Parathyroid adenoma (tissue), 2 donors: ENCODE measurements around the gene MAML1.

Source experiments
- H2AFZ ChIP-seq: fragments of 300-600 bp; sonication (generic); one replicate; pipeline ENCODE4 v1.7.0; 2017; ENCODE audit warnings: antibody characterized with exemption, mild to moderate bottlenecking
- H3K27ac ChIP-seq: fragments of 300-600 bp; sonication (generic); one replicate; pipeline ENCODE4 v1.7.0; 2017
- H3K27me3 ChIP-seq: fragments of 300-600 bp; sonication (generic); one replicate; pipeline ENCODE4 v1.7.0; 2017; ENCODE audit warnings: low read length; ENCODE audit not compliant: control insufficient read depth, insufficient read depth
- H3K36me3 ChIP-seq: fragments of 300-600 bp; sonication (generic); one replicate; pipeline ENCODE4 v1.7.0; 2017; ENCODE audit warnings: low read length; ENCODE audit not compliant: control insufficient read depth, insufficient read depth
- H3K4me1 ChIP-seq: fragments of 300-600 bp; sonication (generic); one replicate; pipeline ENCODE4 v1.7.0; 2017; ENCODE audit warnings: control low read depth
- H3K4me2 ChIP-seq: fragments of 300-600 bp; sonication (generic); one replicate; pipeline ENCODE4 v1.7.0; 2017; ENCODE audit warnings: low read length
- H3K4me3 ChIP-seq: fragments of 300-600 bp; sonication (generic); one replicate; pipeline ENCODE4 v1.7.0; 2017; ENCODE audit warnings: low read depth, low read length
- H3K79me2 ChIP-seq: fragments of 300-600 bp; sonication (generic); one replicate; pipeline ENCODE4 v1.7.0; 2017; ENCODE audit warnings: control low read depth
- H3K9ac ChIP-seq: fragments of 300-600 bp; sonication (generic); one replicate; pipeline ENCODE4 v1.7.0; 2017; ENCODE audit warnings: mild to moderate bottlenecking
- H3K9me3 ChIP-seq: fragments of 300-600 bp; sonication (generic); one replicate; pipeline ENCODE4 v1.7.0; 2017; ENCODE audit warnings: low read length; ENCODE audit not compliant: control insufficient read depth
- CTCF ChIP-seq: fragments of 300-600 bp; sonication (generic); IDR thresholded peaks from one replicate; pipeline ENCODE4 v1.7.0; 2017; ENCODE audit warnings: antibody characterized with exemption, mild to moderate bottlenecking
- donor health status: primary hyperparathyroidism.

MAML1 gene

GRCh38 chr5:179820483-179821297 lies 88.1 kb downstream of the MAML1 start, which contains the start of gene SQSTM1:
TSS of gene SQSTM1 (plus strand) at chr5:179820905. CDS start at chr5:179820937, 32 bp downstream.
- H3K4me2 ChIP-seq, result peak within 1 kb of the TSS; percentile 79
- peak within 1 kb of the TSS; percentile 96 for H3K27ac ChIP-seq
- H3K36me3 ChIP-seq, result no peaks in the 10 kb centered on the region
- peaks cover 23% of the 10 kb centered on the region for H3K79me2 ChIP-seq
- peak within 1 kb of the TSS; percentile 90 for H2AFZ ChIP-seq
- peaks cover 31% of the 10 kb centered on the region for H3K4me1 ChIP-seq
- no peaks in the 10 kb centered on the region for H3K9me3 ChIP-seq
- H3K9ac ChIP-seq, result peak within 1 kb of the TSS; percentile 93
- no peak for TF ChIP-seq CTCF
- H3K27me3 ChIP-seq, result no peaks in the 10 kb centered on the region
- peak within 1 kb of the TSS; percentile 74 for H3K4me3 ChIP-seq

GRCh38 chr5:179821298-179822058 lies 88.9 kb downstream of the MAML1 start:
- Histone ChIP-seq H3K4me3 (peak overlapping the region; percentile 74), H3K4me2 (peak overlapping the region; percentile 79), H3K27me3 (no peaks in the 10 kb centered on the region), H3K9me3 (no peaks in the 10 kb centered on the region), H3K36me3 (no peaks in the 10 kb centered on the region), H3K4me1 (peaks cover 31% of the 10 kb centered on the region), H3K79me2 (peaks cover 25% of the 10 kb centered on the region), H2AFZ (peak overlapping the region; percentile 90), H3K9ac (peak overlapping the region; percentile 93), H3K27ac (peak overlapping the region; percentile 96)
- TF ChIP-seq CTCF, result peak; percentile 24

GRCh38 chr5:179822059-179822432 lies 89.4 kb downstream of the MAML1 start:
- peaks cover 31% of the 10 kb centered on the region for H3K4me1 ChIP-seq
- no peak overlapping the region for H3K9ac ChIP-seq
- H3K27ac ChIP-seq, result peak overlapping the region; percentile 96
- no peaks in the 10 kb centered on the region for H3K9me3 ChIP-seq
- H3K4me2 ChIP-seq, result peak overlapping the region; percentile 79
- H3K27me3 ChIP-seq, result no peaks in the 10 kb centered on the region
- peak overlapping the region; percentile 74 for H3K4me3 ChIP-seq
- no peaks in the 10 kb centered on the region for H3K36me3 ChIP-seq
- no peak overlapping the region for H2AFZ ChIP-seq
- peaks cover 29% of the 10 kb centered on the region for H3K79me2 ChIP-seq
- TF ChIP-seq CTCF, result no peak

- H3K79me2 ChIP-seq, result peaks cover 30% of the 10 kb centered on the region
- no peak overlapping the region for H3K9ac ChIP-seq
- peak overlapping the region; percentile 74 for H3K4me3 ChIP-seq
- H3K9me3 ChIP-seq, result no peaks in the 10 kb centered on the region
- H3K36me3 ChIP-seq, result no peaks in the 10 kb centered on the region
- no peak overlapping the region for H2AFZ ChIP-seq
- peak overlapping the region; percentile 79 for H3K4me2 ChIP-seq
- H3K27me3 ChIP-seq, result no peaks in the 10 kb centered on the region
- H3K4me1 ChIP-seq, result peaks cover 31% of the 10 kb centered on the region
- no peak for TF ChIP-seq CTCF
- peak overlapping the region; percentile 96 for H3K27ac ChIP-seq
Measured at GRCh38 chr5:179822444-179822990, 89.9 kb downstream of the MAML1 start.
